Tibial nerve (tissue), 4 donors: Measurements from ENCODE around the gene PRPS1. TPM values are rescaled to one million over a fixed set of nuclear protein-coding genes. Genes with fewer than 3 reads are reported as not detected.

Source experiments
- DNase-seq, 2 donors: peaks; one replicate each; pipeline ENCODE4 v3.0.0-alpha.2; 2019; ENCODE audit warnings: low spot score in 2 of 2
- H3K27ac ChIP-seq, 4 donors: fragments of 200-600 bp; sonication (generic) in 3 of 4; one replicate each; pipeline ENCODE4 v1.5.1; 2017 to 2019; ENCODE audit warnings: mild to moderate bottlenecking in 1 of 4
- H3K27me3 ChIP-seq, 2 donors: fragments of 200-600 bp; sonication (generic) in 1 of 2; one replicate each; pipeline versions ENCODE4 v1.5.1 to v1.6.0; 2017 to 2019
- H3K36me3 ChIP-seq, 3 donors: fragments of 200-600 bp; sonication (generic); one replicate each; pipeline ENCODE4 v1.5.1; 2018 to 2019
- H3K4me1 ChIP-seq, 4 donors: fragments of 200-600 bp; sonication (generic) in 3 of 4; one replicate each; pipeline ENCODE4 v1.5.1; 2017 to 2019
- H3K4me3 ChIP-seq, 4 donors: fragments of 200-600 bp; sonication (generic) in 3 of 4; one replicate each; pipeline ENCODE4 v1.5.1; 2017 to 2019; ENCODE audit warnings: mild to moderate bottlenecking in 1 of 4, moderate library complexity in 1 of 4
- H3K9me3 ChIP-seq, 4 donors: fragments of 200-600 bp; sonication (generic) in 3 of 4; one replicate each; pipeline ENCODE4 v1.5.1; 2017 to 2019
- EP300 ChIP-seq, 2 donors: sonication (generic); formaldehyde crosslinking; IDR thresholded peaks; one replicate each; pipeline ENCODE4 v1.6.1; 2017; ENCODE audit warnings: antibody characterized with exemption in 2 of 2, mild to moderate bottlenecking in 1 of 2
- POLR2A ChIP-seq, 2 donors: fragments of 450-650 bp; IDR thresholded peaks; one replicate each; pipeline ENCODE4 v1.6.1; 2017; ENCODE audit warnings: antibody characterized with exemption in 2 of 2, mild to moderate bottlenecking in 2 of 2, moderate library complexity in 2 of 2
- WGBS, 2 donors: methylation state at CpG; one replicate each; pipeline ENCODE4 v1.1.5; 2018; 5-methylcytosine and 5-hydroxymethylcytosine counted together
- total RNA-seq, 4 donors: library from RNA; depleted of rRNA; stranded (reverse); fragments of >200 nt; gene quantifications; one replicate each; pipeline ENCODE4 v1.1.0, GENCODE V29; 2016
- TF ChIP-seq, protein P1 (sequence below), 5 experiments: fragments of 200-600 bp in 3 of 5; fragments of 450-650 bp in 2 of 5; sonication (generic) in 3 of 5; IDR thresholded peaks; one replicate each; pipeline ENCODE4 v1.5.1; 2016 to 2019; ENCODE audit warnings: antibody characterized with exemption in 5 of 5, mild to moderate bottlenecking in 3 of 5, moderate library complexity in 2 of 5

Gene PRPS1
- 10 to 100 TPM; 19.0 to 33.3 (median 28.9) TPM for total RNA-seq

DNA sequence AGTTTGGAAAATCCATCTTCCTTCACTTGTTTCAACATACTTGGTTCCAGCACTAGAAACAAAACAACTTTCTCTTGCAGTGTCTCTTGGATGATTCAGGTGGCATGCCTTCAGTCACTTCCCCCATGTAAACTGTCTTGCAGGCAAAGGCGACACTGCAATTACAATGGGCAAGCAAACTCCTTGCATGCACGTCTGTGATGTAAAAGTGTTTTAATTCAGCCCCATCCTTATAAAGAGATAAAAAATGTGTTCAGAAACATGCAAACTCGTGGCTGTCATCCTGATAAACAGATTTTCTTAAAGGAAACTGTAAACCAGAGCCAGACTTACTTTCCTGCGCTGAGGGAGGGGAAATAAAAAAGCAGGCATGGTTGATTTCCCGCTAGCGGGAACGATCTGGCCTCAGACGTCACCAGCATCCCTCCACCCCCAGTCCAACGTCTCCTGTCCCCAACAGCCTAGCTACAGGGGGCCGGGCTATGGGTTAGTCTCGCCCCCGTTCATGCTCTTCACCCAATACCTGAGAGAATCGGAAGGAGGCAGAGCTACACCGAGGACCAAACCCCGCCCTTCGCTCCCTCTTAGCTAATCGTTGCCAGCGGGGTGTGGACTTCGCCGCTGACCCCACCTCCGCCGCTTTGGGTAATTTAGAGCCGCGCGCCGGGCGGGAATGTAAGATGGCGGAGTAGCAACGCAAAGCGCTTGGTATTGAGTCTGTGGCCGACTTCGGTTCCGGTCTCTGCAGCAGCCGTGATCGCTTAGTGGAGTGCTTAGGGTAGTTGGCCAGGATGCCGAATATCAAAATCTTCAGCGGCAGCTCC is at the start of gene PRPS1:
Gene PRPS1, plus strand, starts transcription at position 673 of the 824 bp plus-strand sequence. Its CDS starts 119 bp downstream, at position 792.
- TF ChIP-seq EP300 (IDR thresholded peaks at IDR 0.05) (peak in 1 of 2 donors; percentile 87), POLR2A (IDR thresholded peaks at IDR 0.05) (peak; percentile 53 to 81)
- TF ChIP-seq, protein P1, sequence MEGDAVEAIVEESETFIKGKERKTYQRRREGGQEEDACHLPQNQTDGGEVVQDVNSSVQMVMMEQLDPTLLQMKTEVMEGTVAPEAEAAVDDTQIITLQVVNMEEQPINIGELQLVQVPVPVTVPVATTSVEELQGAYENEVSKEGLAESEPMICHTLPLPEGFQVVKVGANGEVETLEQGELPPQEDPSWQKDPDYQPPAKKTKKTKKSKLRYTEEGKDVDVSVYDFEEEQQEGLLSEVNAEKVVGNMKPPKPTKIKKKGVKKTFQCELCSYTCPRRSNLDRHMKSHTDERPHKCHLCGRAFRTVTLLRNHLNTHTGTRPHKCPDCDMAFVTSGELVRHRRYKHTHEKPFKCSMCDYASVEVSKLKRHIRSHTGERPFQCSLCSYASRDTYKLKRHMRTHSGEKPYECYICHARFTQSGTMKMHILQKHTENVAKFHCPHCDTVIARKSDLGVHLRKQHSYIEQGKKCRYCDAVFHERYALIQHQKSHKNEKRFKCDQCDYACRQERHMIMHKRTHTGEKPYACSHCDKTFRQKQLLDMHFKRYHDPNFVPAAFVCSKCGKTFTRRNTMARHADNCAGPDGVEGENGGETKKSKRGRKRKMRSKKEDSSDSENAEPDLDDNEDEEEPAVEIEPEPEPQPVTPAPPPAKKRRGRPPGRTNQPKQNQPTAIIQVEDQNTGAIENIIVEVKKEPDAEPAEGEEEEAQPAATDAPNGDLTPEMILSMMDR (IDR thresholded peaks at IDR 0.05), result peak in 2 of 5 experiments; percentile 22 to 26
- no peaks in the 10 kb centered on the region for H3K9me3 ChIP-seq
- H3K27ac ChIP-seq, result peak within 1 kb of the TSS; percentile 41 to 90 (median 78)
- peak within 1 kb of the TSS; percentile 39 to 68 (median 48) for H3K4me3 ChIP-seq
- H3K27me3 ChIP-seq, result peaks cover 0 to 6% of the 10 kb centered on the region in 2 donors
- peaks cover 0 to 14% (median 0%) of the 10 kb centered on the region in 4 donors for H3K4me1 ChIP-seq
- DNase-seq, result peak; percentile 81 to 84
- H3K36me3 ChIP-seq, result no peaks in the 10 kb centered on the region
- 0 to 48% methylated on average over 4 to 37 of the region's 37 CpGs for WGBS, 2 donors

DNA sequence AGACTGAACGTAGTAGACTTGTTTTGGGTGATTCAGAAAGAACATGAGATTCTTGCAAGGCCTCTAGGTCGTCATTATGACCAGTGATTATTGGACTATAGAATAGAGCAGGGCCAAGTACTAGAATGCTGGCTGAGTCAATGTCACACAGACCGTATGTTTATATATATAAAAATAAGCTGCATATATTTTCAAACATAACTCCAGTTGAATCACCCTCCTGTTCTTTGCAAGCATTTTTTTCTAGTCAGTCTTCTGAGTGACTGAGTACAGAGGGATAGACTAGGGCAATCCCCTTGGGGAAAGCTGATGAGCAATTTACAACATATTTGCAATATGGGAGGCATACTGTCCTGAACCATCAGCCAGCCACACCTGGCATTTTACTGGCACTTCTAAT is 48.4 kb upstream of the PRPS1 start:
- Histone ChIP-seq H3K36me3 (no peaks in the 10 kb centered on the region), H3K4me1 (no peaks in the 10 kb centered on the region), H3K4me3 (no peak overlapping the region), H3K9me3 (peaks cover 0 to 5% (median 2%) of the 10 kb centered on the region in 4 donors), H3K27me3 (no peaks in the 10 kb centered on the region), H3K27ac (no peak overlapping the region)
- TF ChIP-seq, protein P1 (IDR thresholded peaks at IDR 0.05), result no peak
- TF ChIP-seq EP300 (IDR thresholded peaks at IDR 0.05), result no peak
- no peak for TF ChIP-seq POLR2A (IDR thresholded peaks at IDR 0.05)
- WGBS, 2 donors, result 66 to 76% methylated on average over 3 of the region's 3 CpGs
- DNase-seq, result no peak

DNA sequence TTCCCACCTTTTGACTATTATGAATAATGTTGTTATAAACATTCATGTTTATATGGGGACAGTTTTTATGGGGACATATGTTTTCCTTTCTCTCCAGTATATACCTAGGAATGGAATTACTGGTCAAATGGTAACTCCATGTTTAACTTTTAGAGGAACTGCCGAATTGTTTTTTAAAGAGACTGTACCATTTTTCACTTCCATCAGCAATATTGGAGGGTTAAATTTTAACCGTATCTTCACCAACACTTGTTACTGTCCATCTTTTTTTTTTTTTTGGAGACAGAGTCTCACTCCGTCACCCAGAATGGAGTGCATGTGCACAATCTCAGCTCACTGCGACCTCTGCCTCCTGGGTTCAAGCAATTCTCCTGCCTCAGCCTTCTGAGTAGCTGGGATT is 46.4 kb upstream of the PRPS1 start:
- TF ChIP-seq POLR2A (IDR thresholded peaks at IDR 0.05), result no peak
- TF ChIP-seq, protein P1 (IDR thresholded peaks at IDR 0.05), result no peak
- TF ChIP-seq EP300 (IDR thresholded peaks at IDR 0.05), result no peak
- H3K27me3 ChIP-seq, result no peaks in the 10 kb centered on the region
- WGBS, 2 donors, result 86% methylated on average over 4 of the region's 4 CpGs
- H3K4me1 ChIP-seq, result no peaks in the 10 kb centered on the region
- no peak overlapping the region for H3K4me3 ChIP-seq
- peaks cover 0 to 6% (median 2%) of the 10 kb centered on the region in 4 donors for H3K9me3 ChIP-seq
- no peaks in the 10 kb centered on the region for H3K36me3 ChIP-seq
- H3K27ac ChIP-seq, result no peak overlapping the region
- no peak for DNase-seq

DNA sequence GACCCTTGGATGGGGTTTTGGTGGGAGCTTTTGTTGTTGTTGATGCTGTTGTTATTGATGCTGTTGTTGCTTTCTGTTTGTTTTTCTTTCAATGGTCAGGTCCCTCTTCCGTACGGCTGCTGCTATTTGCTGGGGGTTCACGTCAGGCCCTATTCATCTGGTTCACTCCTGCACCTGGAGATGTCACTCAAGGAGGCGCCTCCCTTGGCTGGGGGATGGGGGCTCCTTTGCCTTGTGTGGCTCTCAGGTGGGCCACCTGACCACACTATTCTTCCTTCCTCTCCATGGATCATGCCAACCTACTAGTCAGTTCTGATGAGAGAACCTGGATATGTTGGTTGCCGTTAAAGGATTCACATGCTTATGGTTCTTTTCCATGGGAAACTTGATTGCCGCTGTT is 39.1 kb upstream of the PRPS1 start:
- Histone ChIP-seq H3K27me3 (no peaks in the 10 kb centered on the region), H3K9me3 (peaks cover 0 to 10% (median 2%) of the 10 kb centered on the region in 4 donors), H3K36me3 (no peaks in the 10 kb centered on the region), H3K27ac (no peak overlapping the region), H3K4me3 (no peak overlapping the region), H3K4me1 (no peaks in the 10 kb centered on the region)
- WGBS, 2 donors, result 89 to 94% methylated on average over 5 to 6 of the region's 6 CpGs
- no peak for DNase-seq
- TF ChIP-seq POLR2A (IDR thresholded peaks at IDR 0.05), result no peak
- TF ChIP-seq EP300 (IDR thresholded peaks at IDR 0.05), result no peak
- TF ChIP-seq, protein P1 (IDR thresholded peaks at IDR 0.05), result no peak

DNA sequence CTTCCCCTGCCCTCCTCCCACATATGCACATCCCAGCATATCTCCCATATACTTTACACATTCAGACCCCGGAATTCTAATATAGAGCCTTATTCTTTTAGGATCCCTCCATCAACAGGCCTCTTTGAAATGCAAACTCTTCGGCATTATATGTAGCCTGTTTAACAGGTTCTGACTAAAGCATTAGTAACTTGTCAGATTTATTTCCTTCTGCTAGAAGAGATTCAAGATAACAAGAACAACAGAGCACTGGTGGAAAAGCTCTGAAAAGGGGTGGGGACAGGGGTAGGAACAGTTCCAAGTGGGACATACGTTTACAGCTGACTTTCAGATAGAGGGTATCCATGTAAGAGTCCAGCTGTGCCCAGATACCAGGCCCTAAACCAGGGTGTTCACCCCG is 31.7 kb upstream of the PRPS1 start:
- no peak overlapping the region for H3K27ac ChIP-seq
- no peak for TF ChIP-seq EP300 (IDR thresholded peaks at IDR 0.05)
- TF ChIP-seq POLR2A (IDR thresholded peaks at IDR 0.05), result no peak
- TF ChIP-seq, protein P1 (IDR thresholded peaks at IDR 0.05), result no peak
- 64 to 74% methylated on average over 4 of the region's 4 CpGs for WGBS, 2 donors

More for the DNA sequence above, 31.7 kb upstream of the PRPS1 start:
- no peaks in the 10 kb centered on the region for H3K9me3 ChIP-seq
- no peak overlapping the region for H3K4me3 ChIP-seq
- H3K4me1 ChIP-seq, result no peaks in the 10 kb centered on the region
- no peak for DNase-seq
- no peaks in the 10 kb centered on the region for H3K27me3 ChIP-seq
- no peaks in the 10 kb centered on the region for H3K36me3 ChIP-seq
